NCI-H2196 treated with DMSO at 0.1 percent for 48 hours (cell line): ENCODE results near the gene GNB2.
A peak's percentile ranks its signal among the peaks of the same experiment; 100 is the strongest.
"Not testable (repeated sequence)": the region's sequence is repeated elsewhere in the genome, so short reads cannot be mapped to it uniquely, and the experiment has no call there.

Experiments
- DNase-seq: peaks from one replicate; lab custom pipeline; 2025; ENCODE audit not compliant: unreplicated experiment; lab: John Stamatoyannopoulos, UW

Gene GNB2

DNA sequence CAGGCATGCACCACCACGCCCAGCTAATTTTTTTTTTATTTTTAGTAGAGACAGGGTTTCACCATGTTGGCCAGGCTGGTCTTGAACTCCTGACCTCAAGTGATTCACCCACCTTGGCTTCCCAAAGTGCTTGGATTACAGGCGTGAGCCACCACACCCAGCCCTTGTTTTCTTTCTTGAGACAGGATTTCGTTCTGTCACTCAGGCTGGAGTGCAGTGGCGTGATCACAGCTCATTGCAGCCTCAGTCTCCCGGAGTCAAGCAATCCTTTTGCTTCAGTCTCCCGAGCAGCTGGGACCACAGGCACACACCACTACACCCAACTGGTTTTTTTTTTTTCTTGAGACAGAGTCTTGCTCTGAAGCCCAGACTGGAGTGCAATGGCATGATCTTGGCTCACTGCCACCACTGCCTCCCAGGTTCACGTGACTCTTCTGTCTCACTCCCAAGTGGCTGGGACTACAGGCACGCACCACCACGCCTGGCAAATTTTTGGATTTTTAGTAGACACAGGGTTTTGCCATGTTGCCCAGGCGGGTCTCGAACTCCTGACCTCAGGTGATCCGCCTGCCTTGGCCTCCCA, 11.3 kb upstream of the GNB2 start:
- DNase-seq, result not testable (repeated sequence)

DNA sequence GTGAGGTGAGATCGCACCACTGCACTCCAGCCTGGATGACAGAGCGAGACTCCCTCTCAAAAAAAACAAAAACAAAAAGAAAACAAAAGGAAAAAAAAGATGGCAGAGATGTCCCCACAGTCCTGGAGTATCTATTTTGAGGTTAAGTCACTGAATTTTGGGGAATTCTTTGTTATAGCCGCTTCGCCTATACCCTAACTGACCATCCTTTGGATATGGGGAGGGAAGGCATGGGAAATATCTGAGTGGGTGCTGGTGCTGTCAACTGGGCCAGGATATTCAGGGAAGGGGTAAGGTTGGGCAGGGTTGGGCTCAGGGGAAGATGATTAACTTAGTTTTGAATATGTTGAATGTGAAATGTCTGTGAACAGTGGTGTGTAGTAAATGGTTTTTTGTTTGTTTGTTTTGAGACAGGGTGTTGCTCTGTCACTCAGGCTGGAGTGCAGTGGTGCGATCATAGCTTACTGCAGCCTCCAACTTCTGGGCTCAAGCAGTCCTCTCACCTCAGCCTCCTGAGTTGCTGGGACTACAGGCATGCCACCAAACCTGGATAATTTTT, 8.3 kb upstream of the GNB2 start:
- DNase-seq, result no peak

DNA sequence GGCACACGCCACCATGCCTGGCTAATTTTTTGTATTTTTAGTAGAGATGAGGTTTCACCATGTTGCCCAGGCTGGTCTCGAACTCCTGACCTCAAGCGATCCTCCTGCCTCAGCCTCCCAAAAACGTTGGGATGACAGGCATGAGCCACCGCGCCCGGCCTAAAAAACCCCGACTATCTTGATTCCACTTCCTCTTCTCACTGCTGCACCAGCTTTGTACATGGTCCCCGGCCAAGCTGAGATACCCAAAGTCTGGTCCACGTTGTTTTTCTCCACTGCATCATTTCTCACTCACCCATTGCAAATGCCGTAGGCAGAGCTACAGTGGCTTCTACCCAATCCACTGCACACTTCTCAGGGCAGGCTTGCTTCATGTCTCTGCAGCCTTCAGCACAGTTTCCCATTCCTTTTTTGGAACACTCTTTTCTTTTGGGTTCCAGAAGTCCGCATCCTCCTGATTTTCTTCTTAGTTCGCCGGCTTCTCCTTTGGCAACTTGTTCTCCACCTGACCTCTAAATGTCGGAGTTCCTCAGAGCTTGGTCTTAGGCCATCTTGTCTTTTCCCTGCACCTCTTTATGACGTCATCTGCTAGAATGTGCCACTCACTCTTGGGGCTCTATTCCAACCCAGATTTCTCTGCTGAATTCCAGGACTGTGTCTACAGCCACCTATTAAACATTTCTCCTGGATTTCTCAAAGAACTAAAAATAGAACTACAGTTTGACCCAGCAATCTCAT, 6.0 kb upstream of the GNB2 start:
- no peak for DNase-seq

DNA sequence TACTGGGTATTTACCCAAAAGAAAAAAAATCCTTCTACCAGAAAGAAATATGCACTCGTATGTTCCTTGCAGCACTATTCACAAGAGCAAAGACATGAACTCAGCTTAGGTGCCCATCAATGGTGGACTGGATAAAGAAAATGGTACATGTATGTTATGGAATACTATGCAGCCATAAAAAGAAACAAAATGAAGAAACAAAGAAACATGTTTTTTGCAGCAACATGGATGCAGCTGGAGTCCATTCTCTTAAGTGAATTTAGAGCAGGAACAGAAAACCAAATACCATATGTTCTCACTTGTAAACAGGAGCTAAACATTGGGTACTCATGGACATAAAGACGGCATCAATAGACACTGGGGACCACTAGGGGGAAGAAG, 5.5 kb upstream of the GNB2 start:
- DNase-seq, result no peak

DNA sequence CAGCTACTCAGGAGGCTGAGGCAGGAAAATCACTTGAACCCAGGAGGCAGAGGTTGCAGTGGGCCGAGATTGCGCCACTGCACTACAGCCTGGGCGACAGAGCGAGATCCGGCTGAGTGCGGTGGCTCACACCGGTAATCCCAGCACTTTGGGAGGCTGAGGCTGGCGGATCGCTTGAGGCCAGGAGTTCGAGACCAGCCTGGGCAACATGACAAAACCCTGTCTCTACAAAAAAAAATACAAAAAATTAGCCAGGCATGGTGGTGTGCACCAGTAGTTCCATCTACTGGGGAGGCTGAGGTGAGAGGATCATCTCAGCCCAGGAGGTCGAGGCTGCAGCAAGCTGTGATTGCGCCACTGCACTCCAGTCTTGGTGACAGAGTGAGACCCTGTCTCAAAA, 4.4 kb upstream of the GNB2 start:
- DNase-seq, result not testable (repeated sequence)

- no peak for DNase-seq
Measured at GRCh38 chr7:100670074-100670473, 3.5 kb upstream of the GNB2 start.

DNA sequence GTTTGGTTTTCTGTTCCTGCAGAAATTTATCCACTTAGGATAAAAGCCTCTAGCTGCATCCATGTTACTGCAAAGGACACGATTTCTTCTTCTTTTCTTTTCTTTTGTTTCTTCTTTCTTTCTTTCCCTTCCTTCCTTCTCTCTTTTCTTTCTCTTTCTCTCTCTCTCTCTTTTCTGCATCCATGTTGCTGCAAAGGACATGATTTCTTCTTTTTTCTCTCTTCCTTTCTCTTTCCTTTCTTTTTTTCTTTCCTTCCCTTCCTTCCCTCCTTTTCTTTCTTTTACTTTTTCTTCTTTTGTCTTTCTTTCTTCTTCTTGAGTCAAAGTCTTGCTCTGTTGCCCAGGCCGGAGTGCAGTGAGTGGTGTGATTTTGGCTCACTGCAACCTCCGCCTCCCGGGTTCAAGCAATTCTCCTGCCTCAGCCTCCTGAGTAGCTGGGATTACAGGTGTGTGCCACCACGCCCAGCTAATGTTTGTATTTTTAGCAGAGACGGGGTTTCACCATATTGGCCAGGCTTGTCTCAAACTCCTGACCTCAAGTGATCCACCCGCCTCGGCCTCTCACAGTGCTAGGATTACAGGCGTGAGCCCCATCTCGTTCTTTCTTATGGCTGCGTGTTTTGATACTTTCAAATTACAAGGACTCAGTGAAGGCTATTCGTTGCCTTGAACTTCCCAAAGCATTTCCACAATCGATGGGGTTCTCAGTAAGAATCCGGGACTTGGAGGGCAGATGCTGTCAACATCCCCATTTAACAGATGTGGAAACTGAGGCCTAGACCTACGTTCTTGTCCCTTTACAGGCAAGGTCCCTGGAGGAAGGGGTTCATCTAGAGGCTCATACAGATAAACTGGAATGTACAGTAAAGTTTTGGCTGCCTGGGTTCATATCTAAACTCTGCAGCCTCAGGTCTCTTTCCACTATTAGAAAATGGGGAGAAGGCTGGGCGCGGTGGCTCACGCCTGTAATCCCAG, 1.9 kb upstream of the GNB2 start:
- no peak for DNase-seq

GRCh38 chr7:100673942-100674410, 436 bp downstream of the GNB2 start:
- DNase-seq, result no peak

DNA sequence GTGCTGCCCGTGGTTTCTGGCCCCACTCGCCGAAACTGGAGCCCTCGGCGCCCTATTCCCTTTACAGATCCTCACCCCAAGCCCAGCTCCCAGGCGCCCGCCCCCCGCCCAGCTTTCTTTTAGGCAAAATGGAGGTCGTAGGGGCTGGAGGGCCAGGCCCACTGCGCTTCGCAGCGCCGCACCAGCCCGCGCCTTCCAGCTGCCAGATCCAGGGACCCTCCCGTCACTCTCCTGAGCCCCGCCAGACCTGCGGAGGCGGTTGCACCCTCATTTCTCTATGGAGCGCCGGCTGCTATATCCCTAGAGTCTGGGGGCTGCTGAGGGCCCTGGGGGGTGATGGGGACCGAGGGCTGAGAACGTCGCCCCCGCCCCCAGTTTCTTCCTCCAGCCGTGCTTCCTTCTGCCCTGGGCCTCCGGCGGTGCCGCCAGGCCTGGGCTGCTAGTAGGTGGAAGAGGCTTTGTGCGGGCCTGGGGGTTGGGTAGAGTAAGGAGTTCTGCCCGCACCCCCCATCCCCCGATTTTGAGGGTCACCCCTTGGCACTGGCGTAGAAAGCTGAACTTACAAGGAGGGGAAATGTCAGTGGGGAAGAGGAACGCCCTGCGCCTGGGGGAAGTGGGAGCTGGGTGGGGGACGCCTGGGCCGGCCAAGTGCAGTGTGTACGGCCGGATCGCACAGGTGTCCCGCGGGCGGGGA, 1.0 kb downstream of the GNB2 start:
- DNase-seq, result no peak

GRCh38 chr7:100675105-100675451, 1.5 kb downstream of the GNB2 start:
- no peak for DNase-seq

GRCh38 chr7:100675581-100676350, 2.2 kb downstream of the GNB2 start:
- DNase-seq, result peak; percentile 48

GRCh38 chr7:100676501-100677306, 3.2 kb downstream of the GNB2 start:
- no peak for DNase-seq

DNA sequence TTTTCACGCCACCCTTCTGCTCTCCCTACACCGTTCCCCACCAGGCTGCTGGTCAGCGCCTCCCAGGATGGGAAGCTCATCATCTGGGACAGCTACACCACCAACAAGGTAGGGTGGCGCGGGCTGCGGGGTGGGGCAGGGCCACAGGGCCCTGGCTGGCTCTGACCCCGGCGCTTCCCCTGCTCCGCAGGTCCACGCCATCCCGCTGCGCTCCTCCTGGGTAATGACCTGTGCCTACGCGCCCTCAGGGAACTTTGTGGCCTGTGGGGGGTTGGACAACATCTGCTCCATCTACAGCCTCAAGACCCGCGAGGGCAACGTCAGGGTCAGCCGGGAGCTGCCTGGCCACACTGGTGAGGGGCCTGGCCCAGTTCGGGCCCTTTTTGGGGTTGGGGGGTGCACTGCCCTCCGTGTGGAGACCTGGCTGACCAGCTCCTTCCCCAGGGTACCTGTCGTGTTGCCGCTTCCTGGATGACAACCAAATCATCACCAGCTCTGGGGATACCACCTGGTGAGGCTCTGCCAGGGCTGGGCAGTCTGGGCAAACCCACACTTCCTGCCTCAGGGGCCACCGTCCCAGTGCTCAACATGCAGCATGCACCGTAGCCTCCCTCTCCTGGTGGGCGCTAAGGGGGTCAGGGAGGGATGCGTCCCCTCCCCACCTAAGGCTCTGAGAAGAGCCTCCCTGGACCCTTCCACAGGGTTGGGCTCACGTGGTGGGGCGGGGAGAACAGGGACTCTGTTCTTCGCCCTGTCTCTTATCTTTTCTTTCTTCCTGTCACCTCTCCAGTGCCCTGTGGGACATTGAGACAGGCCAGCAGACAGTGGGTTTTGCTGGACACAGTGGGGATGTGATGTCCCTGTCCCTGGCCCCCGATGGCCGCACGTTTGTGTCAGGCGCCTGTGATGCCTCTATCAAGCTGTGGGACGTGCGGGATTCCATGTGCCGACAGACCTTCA, 4.0 kb downstream of the GNB2 start:
- DNase-seq, result no peak

GRCh38 chr7:100678291-100678984, 4.9 kb downstream of the GNB2 start:
- no peak for DNase-seq

GRCh38 chr7:100679129-100679926, 5.8 kb downstream of the GNB2 start:
- DNase-seq, result no peak

DNA sequence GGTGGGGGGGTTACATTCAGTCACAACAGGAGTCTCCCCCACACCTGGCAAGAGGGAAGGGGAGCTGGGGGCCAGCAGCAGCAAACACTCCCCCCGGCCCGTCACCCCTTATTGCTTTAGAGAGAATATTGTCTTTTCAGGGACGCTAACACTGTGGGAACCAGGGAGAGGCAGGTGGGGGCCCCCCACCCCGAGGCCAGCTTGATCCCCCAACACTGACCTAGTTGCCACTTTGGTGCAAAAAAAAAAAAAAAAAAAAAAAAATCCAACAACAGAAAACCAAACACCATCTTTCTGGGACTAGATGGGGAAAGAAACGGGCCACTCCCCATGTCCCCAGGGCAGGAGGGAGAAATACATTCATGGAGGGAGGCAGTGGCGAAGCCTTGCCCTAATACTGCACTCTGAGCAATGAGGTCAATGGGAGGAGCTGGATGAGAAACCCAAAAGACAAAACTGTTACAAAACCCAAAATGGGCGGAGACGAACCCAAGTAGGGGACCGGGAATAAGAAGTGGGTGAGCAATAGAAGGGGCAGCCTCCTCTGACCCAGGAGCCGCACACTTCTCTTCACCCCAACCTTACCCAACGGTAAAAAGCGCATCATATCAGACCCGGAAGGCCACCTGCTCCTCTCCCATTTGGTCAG, 6.5 kb downstream of the GNB2 start:
- no peak for DNase-seq
